Small intestine (tissue), 7 donors: ENCODE data around the gene ISCU. TPM values are rescaled to one million over a fixed set of nuclear protein-coding genes. Genes with fewer than 3 reads are reported as not detected.
A peak's percentile ranks its signal among the peaks of the same experiment; 100 is the strongest.
"Not testable (repeated sequence)": the region's sequence is repeated elsewhere in the genome, so short reads cannot be mapped to it uniquely, and the experiment has no call there.

Source experiments
- DNase-seq, 2 donors: peaks; one replicate each; pipeline versions ENCODE4 v3.0.0 to v3.0.0-alpha.2; 2013
- FAIRE-seq: peaks from 2 replicates; lab custom pipeline; 2012; peaks lifted over from hg19 to GRCh38; lab: Jason Lieb, UNC
- H3K27ac ChIP-seq, 3 donors: one replicate each; pipeline ENCODE4 v1.5.1; 2013; ENCODE audit warnings: low read length in 2 of 3, mild to moderate bottlenecking in 2 of 3, control low read depth in 1 of 3, inconsistent platforms in 1 of 3, low read depth in 1 of 3, moderate library complexity in 1 of 3
- H3K27me3 ChIP-seq, 3 donors: one replicate each; pipeline ENCODE4 v1.6.1; 2013; ENCODE audit warnings: low read length in 3 of 3, inconsistent platforms in 1 of 3; ENCODE audit not compliant: control insufficient read depth in 3 of 3, insufficient read depth in 3 of 3
- H3K36me3 ChIP-seq, 3 donors: one replicate each; pipeline ENCODE4 v1.6.1; 2013; ENCODE audit warnings: low read length in 3 of 3, inconsistent platforms in 1 of 3, low read depth in 1 of 3, mild to moderate bottlenecking in 1 of 3, moderate library complexity in 1 of 3; ENCODE audit not compliant: control insufficient read depth in 3 of 3, insufficient read depth in 2 of 3
- H3K4me1 ChIP-seq, 3 donors: one replicate each; pipeline ENCODE4 v1.6.1; 2013; ENCODE audit warnings: low read length in 2 of 3, inconsistent platforms in 1 of 3, low read depth in 1 of 3, mild to moderate bottlenecking in 1 of 3, moderate library complexity in 1 of 3; ENCODE audit not compliant: control insufficient read depth in 3 of 3, insufficient read depth in 2 of 3
- H3K4me3 ChIP-seq, 3 donors: one replicate each; pipeline ENCODE4 v1.5.1; 2013; ENCODE audit warnings: low read length in 3 of 3, control low read depth in 1 of 3, inconsistent platforms in 1 of 3, low read depth in 1 of 3, mild to moderate bottlenecking in 1 of 3, moderate library complexity in 1 of 3
- H3K9me3 ChIP-seq, 2 donors: one replicate each; pipeline ENCODE4 v1.6.1; 2013; ENCODE audit warnings: low read depth in 1 of 2, low read length in 1 of 2; ENCODE audit not compliant: control insufficient read depth in 2 of 2, insufficient read depth in 1 of 2
- WGBS, 3 donors: extraction: QIAGEN DNeasy Blood & Tissue Kit; methylation state at CpG; one replicate each; pipeline ENCODE4 v1.1.7; 2013; 5-methylcytosine and 5-hydroxymethylcytosine counted together
- polyA plus RNA-seq, 4 donors: library from polyadenylated mRNA; stranded (reverse) in 3 of 4; unstranded in 1 of 4; fragments of 200-250 nt in 3 of 4; fragments of 120-200 nt in 1 of 4; gene quantifications; one replicate each; pipeline versions ENCODE4 v1.2.1 to v1.2.3, GENCODE V29; 2013
- donor health status: healthy with polysubstance abuse.
- donor health status: control.
- donor health status: control.
- donor health status: Bipolar disorder and iron deficiency.
- donor health status: healthy.

Gene ISCU
- polyA plus RNA-seq, 4 donors = 102 to 178 (median 132) TPM

- Histone ChIP-seq H3K4me1 (peaks cover 0 to 5% (median 3%) of the 10 kb centered on the region in 3 donors), H3K9me3 (no peaks in the 10 kb centered on the region), H3K27ac (peak overlapping the region; percentile 20 to 91 (median 41)), H3K36me3 (peaks cover 12 to 32% (median 20%) of the 10 kb centered on the region in 3 donors), H3K4me3 (no peak overlapping the region), H3K27me3 (no peaks in the 10 kb centered on the region)
- FAIRE-seq (no peak), DNase-seq (peak in 1 of 2 donors; percentile 28)
- WGBS, 3 donors = 59 to 82% (median 60%) methylated on average over 10 of the region's 10 CpGs
These were observed 6.2 kb downstream of the ISCU start for GRCh38 chr12:108568338-108569154.

DNA sequence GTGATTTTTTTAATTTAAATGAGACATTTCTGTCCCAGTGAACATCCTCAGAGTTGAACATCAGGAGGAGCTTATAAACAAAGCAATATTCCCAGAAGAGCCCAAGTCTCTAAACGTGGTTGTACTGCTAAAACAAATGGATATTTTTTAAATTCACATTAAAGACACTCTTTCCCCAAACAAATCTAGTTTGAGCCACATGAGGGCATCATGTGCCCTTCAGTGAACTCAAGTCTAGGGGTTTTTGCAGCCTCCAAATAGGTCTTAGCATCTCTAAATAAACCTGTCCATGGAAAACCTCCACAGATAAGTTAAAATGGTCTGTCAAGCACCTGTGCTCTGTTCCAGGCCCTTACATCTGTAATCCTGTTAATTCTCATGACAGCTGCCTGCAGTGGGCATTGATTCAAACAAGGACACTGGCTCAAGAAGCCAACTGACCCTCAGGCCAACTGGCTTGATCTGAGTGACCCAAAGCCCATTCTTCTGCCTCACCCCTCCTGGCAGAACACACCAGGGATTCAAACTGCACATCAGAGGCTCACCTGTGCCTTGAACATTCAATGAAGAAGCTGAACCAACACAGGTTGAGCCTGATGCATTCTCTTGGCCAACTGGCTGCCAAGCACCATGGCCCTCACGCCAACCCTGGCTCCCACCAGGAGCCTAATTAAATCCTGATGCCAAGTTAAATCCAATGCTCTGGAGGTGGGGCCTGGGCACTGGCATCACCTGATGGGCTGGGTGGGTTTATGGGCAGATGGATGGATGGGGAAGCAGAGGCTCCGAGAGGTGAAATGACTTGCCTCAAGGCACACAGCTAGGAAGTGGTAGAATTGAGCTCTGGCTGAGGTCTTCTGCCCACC, 8.6 kb downstream of the ISCU start:
- DNase-seq (no peak), FAIRE-seq (no peak)
- Histone ChIP-seq H3K36me3 (peaks cover 9 to 23% (median 13%) of the 10 kb centered on the region in 3 donors), H3K9me3 (no peaks in the 10 kb centered on the region), H3K27me3 (no peaks in the 10 kb centered on the region), H3K4me3 (no peak overlapping the region), H3K27ac (peak overlapping the region in 1 of 3 donors; percentile 2), H3K4me1 (peaks cover 0 to under 1% (median 0%) of the 10 kb centered on the region in 3 donors)
- 61 to 65% (median 64%) methylated on average over 3 of the region's 3 CpGs for WGBS, 3 donors

DNA sequence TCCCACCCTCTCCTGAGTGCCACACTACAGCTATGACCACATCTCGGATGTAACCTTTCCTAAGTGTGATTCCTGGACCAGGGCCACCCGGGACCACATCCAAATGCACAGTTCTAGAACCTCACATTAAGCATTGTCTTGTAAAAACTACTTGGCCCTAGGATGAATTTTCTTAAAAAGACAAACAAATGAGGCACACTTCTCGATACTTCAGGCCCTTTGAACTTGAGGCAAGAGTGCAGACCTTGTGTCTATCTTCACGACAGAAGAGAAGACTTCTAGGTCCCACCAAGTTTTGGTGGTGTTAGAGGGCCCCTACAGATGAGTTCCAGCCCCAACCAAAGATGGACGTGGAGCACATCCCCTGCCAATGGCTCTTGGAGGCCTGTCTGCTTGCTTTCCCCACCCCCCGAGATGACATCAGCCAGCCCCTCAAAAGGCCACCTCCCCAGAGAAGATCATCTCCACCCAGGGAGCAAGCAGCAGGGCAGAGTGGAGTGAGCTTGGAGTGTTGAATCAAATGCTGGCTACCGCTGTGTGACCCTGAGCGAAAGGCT, 9.3 kb downstream of the ISCU start:
- no peaks in the 10 kb centered on the region for H3K27me3 ChIP-seq
- H3K9me3 ChIP-seq = no peaks in the 10 kb centered on the region
- H3K27ac ChIP-seq = no peak overlapping the region
- WGBS, 3 donors = 88 to 92% (median 88%) methylated on average over 8 of the region's 8 CpGs
- DNase-seq (no peak), FAIRE-seq (no peak)
- H3K4me1 ChIP-seq = no peaks in the 10 kb centered on the region
- H3K36me3 ChIP-seq = peaks cover 9 to 16% (median 13%) of the 10 kb centered on the region in 3 donors
- no peak overlapping the region for H3K4me3 ChIP-seq

- Histone ChIP-seq H3K27ac (no peak overlapping the region), H3K27me3 (no peaks in the 10 kb centered on the region), H3K4me3 (no peak overlapping the region), H3K9me3 (no peaks in the 10 kb centered on the region), H3K36me3 (peaks cover 4 to 11% (median 8%) of the 10 kb centered on the region in 3 donors), H3K4me1 (no peaks in the 10 kb centered on the region)
- FAIRE-seq (no peak), DNase-seq (no peak)
- WGBS, 3 donors = 55 to 59% (median 58%) methylated on average over 8 of the region's 8 CpGs
These were observed 9.9 kb downstream of the ISCU start for GRCh38 chr12:108572166-108572790.

DNA sequence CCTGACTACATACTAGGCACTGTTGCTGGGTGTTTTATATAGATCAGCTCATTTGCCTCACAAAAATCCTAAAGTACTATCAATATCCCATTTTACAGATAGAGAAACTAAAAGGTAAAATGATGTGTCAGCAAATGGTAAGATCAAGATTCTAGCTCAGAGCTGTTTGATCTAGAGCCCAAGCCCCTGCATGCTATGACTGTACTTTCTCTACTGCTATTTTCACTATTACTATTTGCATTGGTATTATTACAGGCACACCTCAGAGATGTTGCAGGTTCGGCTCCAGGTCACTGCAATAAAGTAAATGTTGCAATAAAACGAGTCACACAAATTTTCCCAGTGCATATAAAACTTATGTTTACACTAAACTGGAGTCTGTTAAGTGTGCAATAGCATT, 10.9 kb downstream of the ISCU start:
- no peaks in the 10 kb centered on the region for H3K9me3 ChIP-seq
- H3K4me3 ChIP-seq = no peak overlapping the region
- WGBS, 3 donors = 4 to 37% (median 14%) methylated on average over 2 of the region's 2 CpGs
- no peak overlapping the region for H3K27ac ChIP-seq
- FAIRE-seq (no peak), DNase-seq (no peak)
- H3K36me3 ChIP-seq = peaks cover 0 to 9% (median 0%) of the 10 kb centered on the region in 3 donors
- no peaks in the 10 kb centered on the region for H3K4me1 ChIP-seq
- no peaks in the 10 kb centered on the region for H3K27me3 ChIP-seq

DNA sequence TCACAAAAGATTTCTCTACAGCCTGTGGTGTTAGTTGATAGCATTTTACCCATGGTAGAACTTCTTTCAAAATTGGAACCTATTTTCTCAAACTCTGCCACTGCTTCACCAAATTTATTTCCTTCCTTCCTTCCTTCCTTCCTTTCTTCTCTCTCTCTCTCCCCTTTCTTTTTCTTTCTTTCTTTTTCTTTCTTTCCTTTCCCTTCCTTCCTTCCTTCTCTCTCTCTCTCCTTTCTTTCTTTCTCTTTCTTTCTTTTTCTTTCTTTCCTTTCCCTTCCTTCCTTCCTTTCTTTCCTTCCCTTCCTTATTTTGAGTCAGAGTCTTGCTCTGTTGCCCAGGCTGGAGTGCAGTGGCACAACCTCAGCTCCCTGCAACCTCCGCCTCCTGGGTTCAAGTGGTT, 11.9 kb downstream of the ISCU start:
- H3K27me3 ChIP-seq, H3K9me3 ChIP-seq, DNase-seq, H3K27ac ChIP-seq, H3K36me3 ChIP-seq, FAIRE-seq, H3K4me1 ChIP-seq, H3K4me3 ChIP-seq: not testable (repeated sequence)
- WGBS, 3 donors = 93 to 100% (median 98%) methylated on average over 1 of the region's 1 CpG

DNA sequence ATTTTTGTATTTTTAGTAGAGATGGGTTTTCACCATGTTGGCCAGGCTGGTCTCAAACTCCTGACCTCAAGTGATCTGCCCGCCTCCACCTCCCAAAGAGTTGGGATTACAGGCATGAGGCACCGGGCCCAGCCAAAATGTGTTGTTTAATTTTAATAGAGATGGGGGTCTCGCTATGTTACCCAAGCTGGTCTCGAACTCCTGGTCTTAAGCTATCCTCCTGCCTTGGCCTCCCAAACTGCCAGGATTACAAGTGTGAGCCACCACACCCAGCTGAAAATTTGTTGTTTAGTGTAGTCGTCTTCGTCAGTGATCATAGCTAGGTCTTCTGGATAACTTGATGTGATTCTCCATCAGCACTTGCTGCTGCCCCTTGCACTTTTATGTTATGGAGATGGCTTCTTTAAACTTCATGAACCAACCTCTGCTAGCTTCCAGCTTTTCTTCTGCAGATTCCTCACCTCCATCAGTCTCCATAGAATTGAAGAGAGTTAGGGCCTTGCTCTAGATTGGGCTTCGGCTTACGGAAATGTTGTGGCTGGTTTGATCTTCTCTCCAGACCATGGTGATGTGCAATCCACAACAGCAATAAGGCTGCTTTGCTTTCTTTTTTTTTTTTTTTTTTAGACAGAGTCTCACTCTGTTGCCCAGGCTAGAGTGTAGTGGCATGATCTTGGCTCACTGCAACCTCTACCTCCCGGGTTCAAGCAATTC, 13.0 kb downstream of the ISCU start:
- DNase-seq = no peak
- H3K4me1 ChIP-seq = no peaks in the 10 kb centered on the region
- FAIRE-seq = no peak
- H3K4me3 ChIP-seq = no peak overlapping the region
- H3K9me3 ChIP-seq = no peaks in the 10 kb centered on the region
- no peaks in the 10 kb centered on the region for H3K27me3 ChIP-seq
- no peak overlapping the region for H3K27ac ChIP-seq
- WGBS, 3 donors = 84 to 90% (median 87%) methylated on average over 9 of the region's 9 CpGs
- no peaks in the 10 kb centered on the region for H3K36me3 ChIP-seq
